NCI-H1048 (cell line): ENCODE data around the gene PIK3R1.

Experiments
- DNase-seq: peaks from one replicate; lab custom pipeline; 2025; lab: John Stamatoyannopoulos, UW

Gene PIK3R1

DNA sequence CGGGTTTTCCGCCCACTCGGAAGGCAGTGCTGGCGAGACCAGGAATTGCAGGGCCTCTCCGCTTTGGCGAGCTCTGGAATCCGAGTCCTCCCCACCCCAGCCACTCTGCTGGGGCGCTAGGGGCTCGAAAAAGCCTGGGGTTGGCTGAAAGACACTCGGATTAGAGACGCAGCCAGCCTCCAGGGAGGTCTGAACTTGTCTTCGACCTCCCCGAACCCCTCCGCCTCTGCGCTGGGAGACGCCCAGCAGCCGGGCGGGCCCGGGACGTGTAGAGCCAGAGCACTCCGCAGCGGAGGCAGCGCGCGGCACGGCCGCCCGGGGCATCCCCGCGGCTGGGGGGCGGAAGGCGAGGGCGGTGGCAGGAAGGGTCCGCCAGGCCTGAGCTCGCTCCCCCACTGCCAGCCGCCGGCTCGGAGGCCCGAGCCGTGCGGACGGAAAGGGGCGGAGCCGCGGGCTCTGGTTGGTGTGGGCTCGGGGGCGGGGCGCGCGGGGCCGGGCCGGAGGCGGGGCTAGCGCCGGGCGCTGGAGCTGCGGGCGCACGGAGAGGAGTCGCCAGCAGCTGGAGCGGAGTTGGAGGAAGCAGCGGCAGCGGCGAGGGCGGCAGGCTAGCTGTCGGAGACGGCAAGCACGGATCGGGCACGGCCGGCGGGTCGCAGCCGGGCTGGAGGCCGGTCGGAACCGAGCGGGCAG is at the start of gene PIK3R1:
Gene PIK3R1, plus strand, starts transcription at position 549 of the 690 bp plus-strand sequence. CDS start 10,920 bp downstream, outside the sequence.
- peak; percentile 92 for DNase-seq

DNA sequence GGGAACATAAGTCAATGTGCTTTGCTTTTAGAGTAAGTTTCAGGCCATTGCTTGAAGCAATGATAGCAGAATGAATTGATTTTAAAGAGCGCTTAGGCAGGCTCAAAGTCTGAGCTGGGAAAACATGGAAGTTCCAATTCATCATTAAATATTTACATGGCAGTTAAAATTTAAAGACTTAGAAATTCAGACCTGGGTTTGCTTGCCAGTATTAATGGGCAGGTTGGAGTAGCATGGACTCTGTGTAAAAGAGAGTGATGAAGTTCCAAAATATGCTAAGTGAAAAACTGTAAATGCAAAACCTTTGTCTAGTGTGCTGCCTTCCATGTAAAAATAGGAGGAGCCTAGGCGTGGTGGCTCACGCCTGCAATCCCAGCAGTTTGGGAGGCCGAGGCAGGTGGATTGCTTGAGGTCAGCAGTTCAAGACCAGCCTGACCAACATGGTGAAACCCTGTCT is 48.3 kb upstream of the PIK3R1 start:
- no peak for DNase-seq

DNA sequence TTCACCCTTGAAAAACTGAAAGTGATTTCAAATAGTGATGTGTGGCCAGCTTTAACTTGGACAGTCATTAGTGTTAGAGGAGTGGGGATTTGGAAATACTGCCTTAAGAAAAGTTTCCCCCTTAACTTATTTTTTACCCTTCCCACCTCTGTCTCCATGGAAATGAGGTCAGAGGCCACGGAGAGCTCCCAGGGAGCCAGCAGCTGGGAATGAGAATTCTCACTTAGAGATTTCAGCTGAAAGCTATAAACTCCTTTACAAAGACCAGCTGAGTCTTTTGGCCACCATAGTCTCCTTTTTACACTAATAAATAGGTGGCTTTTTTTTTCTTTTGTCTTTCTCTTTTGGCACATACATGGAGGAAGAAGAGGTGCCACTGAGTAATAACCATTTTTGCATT is 45.7 kb upstream of the PIK3R1 start:
- no peak for DNase-seq

DNA sequence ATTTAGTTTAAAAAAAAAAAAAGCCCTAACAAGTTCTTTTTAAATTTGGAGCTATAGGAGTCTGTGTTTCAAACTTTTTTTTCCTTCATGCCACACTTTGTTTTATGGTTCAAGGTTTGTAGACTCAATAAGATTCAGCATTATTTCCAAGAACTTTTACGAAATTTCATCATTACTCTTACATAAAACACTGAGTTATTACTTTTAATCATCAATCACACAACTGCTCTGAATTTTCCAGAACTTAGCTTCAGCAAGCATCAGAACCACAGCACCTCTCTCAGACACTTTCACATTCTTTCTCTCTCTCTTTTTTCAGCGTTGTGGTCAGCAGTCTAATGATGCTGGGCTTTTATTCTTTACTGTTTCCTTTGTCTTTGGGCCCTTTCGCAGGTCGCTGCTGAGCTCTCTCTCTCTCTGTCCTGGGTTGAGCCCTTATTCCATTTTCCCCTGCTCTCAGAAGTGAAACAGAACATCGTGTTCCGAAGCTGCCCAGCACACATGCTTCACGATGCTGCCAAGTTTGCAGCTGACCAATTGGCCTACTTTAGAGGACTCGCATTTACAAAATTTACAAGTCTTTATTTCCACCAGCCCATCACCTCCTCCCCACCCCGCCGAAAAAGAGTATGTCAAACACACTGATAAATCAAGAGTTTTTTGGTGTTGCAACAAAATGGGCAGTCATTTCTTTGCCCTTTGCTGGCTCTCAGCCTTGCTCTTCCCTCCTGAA is 44.6 kb upstream of the PIK3R1 start:
- no peak for DNase-seq

DNA sequence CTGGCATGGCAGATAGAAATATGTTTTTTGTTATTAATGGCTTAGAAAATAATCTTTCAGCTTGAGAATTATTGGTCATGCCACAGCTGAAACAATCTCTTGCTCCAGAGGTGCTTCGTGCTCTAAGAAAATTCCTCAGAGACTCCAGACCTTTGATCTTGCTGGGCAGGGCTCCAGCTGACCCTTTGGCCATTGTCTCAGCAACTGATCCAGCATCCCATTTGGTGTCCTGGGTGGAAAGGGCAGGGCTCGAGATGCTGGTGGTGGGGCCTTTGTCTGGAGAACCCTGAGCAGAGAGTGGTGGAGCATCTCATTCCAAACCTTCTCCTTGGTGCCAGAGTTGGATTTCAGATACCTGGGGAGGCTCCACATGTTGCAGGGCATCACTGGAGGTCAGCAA is 43.2 kb upstream of the PIK3R1 start:
- DNase-seq, result no peak

DNA sequence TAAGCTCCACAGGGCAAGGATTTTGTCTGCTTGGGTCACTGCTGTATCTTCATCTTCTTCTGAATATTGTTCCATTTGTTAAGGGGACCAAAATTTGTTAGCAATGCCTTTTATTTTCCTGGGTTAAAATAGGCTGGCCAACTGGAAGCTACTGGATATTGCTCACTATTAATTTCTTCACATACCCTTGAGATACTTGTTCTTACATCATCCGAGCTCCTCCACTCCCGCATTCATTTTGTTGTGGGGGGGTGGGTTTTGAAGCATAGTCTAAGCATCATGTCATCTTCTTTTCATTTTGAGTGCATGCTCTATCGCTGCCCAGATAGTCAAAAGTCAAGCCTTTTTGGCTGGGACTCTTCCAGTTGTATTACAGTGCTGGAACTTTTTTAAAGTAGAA is 42.5 kb upstream of the PIK3R1 start:
- DNase-seq, result no peak

DNA sequence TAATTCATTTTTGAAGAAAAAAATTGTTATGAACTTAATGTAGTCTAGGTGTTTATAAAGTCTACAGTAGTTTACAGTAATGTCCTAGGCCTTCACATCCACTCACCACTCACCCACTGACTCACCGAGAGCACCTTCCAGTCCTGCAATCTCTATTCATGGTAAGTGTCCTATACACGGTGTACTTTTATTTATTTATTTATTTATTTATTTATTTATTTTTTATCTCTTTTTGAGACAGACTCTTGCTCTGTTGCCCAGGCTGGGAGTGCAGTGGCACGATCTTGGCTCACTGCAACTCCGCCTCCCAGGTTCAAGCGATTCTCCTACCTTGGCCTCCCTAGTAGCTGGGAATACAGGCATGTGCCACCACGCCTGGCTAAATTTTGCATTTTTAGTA is 39.3 kb upstream of the PIK3R1 start:
- no peak for DNase-seq

DNA sequence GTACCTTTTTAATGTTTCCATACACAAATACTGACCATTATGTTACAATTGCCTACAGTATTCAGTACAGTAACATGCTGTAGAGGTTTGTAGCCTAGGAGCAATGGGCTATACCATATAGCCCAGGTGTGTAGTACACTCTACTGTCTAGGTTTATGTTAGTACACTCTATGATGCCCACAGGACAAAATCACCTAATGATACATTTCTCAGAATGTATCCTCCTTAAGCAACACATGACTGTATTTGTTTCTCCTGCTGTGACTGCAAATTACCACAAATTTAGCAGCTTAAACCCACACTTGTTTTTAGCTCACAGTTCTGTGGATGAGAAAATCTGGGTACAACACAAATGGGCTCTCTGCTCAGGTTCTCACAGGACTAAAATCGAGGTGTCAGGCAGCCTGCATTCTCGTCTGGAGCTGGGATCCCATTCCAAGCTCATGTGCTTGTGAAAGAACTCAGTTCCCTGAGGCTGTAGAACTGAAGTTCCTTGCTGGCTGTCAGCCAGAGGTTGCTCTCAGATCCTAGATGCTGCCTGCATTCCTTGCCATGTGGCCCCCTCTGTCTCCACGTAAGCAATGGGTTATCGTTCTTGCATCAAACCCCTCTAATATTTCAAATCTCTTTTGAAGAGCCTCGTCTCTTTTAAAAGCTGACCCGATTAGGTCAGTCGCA is 38.6 kb upstream of the PIK3R1 start:
- DNase-seq, result no peak

DNA sequence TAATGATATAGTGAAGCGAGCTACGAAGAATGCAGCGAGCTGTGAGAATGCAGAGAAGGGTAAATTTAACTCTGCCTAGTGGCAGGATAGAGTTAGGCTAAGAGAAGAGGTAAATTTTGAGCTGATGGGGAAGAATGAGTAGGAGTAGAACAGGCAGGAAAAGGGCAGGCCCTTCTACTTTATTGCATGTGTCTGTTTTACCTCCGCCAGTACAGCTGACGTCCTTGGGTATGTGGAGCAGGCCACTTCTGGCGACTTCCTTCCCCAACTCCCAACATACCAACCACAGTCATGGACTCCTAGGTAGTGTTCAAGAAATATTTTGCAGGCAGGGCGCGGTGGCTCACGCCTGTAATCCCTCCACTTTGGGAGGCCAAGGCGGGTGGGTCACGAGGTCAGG is 37.9 kb upstream of the PIK3R1 start:
- no peak for DNase-seq

DNA sequence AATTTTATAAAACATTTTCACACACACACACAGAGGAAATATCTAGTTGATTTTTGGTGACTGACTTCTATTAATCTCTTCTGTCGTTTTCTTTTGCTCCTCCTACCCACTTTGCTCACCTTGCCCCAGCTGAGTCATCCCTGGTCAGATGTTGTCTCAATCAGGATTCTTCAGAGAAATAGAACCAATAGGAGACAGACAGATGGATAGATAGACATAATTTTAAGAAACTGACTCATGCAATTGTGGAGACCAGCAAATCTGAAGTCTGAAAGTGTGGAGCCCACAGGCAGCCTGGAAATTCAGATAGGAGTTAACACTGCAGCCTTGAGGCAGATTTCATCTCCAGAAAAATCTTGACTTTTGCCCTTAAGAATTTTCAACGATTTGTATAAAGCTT is 37.0 kb upstream of the PIK3R1 start:
- DNase-seq, result no peak

DNA sequence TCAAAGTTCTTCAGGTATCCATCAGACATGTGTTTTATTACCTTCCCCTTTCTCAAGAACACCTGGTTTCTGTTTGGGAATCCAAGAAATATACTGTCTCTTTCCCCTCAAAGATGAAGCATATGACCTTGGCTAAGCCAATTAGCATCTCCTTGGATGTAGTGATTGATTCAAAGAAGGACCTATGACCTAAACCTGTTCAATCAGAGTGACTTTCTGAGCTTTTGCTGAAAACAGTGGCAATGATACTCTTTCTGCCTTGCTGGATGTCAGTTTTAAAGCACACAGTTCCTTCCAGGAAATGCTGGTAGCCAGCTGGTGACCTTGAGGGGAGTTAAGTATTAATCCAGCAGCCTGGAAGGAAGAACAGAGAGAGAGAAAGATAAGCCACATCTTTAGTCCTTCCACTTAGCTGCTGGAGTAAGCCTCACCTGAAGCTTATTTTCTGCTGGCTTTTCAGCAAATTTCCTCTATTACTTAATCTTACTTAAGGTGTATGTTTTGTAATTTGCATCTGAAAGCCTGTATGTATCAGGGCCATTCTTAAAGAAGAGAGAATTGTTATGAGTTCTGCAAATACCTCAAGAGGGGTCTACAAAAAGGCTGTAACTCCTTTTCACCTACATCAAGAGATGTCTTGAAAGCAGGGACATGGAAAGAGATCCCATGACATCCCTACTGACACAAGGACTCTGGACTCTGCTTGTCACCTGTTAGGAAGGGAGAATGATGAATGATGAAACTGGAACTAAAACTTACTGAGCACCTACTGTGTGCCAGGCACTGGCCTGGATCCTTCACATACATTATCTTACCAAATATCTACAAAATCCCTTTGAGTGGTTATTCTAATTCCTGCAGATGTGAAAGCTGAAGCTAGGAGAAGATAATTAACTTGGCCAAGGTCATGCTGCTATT is 35.2 kb upstream of the PIK3R1 start:
- no peak for DNase-seq

DNA sequence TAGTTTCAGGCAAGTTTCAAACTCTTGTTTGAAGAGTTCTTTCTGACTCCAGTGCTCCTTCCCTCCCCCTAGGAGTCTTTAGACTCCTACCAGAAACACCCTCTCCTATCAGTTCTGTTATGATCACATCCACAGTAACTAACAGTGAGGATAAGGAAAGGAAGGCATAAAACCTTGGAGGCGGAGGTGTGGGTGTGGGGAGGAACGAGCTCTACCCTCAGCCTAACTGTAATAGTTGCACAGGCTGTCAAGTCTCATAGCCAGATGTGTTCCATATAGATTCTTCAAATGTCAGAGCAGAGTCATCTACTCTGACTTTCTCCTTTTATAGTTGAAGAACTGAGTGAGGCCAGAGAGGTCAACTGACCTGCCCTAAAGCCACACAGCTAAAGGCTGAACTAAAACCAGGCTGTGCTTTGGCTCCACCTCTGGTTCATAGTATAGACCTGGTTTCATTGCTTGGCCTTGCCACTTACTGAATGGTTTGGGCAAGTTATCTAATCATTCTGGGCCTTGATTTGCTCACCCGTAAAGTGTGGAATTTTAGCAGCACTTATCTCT is 34.4 kb upstream of the PIK3R1 start:
- DNase-seq, result no peak

DNA sequence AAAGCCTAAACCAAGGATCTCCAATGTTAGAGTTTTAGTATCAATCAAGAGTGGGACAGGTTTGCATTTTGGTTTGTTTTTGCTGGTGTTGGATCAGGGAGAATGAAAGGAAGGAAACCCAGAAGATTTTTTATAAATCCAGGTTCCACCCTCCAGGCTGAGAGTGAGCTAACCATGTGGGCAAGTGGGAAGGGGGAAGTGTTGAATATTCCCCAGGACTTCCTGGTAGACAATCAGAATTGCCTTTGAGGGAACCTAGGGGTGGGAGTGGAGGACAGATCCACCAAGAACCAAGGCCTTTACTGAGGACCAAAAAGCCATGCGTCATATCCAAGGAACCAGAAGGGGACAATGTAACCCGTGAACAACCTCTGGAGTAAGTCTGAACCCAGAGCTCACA is 33.5 kb upstream of the PIK3R1 start:
- DNase-seq, result no peak

DNA sequence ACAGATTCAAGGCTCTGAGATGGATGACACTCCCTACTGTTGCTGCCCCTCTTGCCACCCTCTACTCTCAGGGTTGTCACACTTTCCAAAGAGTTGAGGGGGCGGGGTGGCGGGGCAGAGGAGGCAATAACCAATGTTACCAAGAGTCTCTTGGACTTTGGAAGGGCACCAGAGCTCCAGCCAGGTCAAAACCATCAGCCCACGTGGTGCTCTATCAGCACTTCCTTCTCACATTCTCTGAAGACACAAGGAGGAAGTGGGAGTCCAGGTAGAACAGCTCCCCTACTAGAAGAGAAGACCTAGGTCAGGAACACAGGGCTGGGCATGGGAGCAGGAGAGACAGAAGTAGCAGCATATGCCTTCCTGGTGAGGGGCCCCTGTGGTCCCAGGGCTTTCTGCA is 33.0 kb upstream of the PIK3R1 start:
- no peak for DNase-seq

DNA sequence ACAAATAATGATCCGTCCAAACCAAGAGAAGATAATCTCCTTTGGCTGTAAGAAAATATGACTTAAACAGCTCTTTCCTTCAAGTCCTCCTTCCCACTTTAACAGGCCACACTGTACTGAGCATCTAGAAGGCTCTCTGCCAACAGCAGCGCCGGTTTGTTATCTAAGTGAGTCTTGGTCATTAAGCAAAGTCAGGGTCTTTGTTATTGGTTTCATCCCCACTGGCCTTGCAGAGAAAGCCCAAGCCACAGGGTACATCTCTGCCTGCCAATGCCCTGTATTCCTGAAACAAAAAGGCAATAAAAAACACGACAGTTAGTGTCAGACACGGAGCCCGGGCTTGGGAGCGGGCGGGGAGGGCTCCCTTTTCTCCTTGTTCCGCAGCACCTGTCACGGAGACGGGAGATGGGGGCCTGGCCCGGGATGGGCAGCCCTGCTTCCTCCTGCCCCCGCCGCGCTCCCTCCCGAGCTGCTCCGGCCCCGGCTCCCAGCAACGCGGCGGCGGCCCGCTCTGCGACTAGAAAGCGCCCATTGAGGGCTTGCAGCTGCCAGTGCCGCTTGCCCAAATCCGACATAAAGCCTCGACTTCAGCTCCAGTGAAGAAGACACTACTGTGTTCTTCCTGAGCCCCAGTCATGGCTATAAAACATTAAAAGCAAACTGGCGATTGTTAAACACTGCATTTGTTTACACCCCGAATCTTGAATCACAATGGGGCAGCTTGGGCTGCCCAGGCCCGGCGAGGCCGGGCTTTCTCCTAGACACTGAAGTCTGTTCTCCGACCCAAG is 28.1 kb upstream of the PIK3R1 start:
- DNase-seq, result no peak

DNA sequence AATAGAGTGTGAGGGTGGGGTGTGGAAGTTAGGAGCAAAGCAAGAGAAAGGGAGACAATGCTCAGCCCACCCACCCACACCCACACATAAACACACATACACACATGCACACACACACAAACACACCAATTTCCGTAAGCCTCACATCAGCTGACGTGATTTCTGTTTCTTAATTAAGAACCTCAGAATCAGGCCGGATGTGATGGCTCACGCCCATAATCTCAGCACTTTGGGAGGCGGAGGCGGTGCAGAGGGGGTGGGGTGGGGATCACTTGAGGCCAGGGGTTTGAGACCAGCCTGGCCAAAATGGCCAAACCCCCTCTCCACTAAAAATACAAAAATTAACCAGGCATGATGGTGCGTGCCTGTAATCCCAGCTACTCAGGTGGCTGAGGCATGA is 26.4 kb upstream of the PIK3R1 start:
- DNase-seq, result no peak

DNA sequence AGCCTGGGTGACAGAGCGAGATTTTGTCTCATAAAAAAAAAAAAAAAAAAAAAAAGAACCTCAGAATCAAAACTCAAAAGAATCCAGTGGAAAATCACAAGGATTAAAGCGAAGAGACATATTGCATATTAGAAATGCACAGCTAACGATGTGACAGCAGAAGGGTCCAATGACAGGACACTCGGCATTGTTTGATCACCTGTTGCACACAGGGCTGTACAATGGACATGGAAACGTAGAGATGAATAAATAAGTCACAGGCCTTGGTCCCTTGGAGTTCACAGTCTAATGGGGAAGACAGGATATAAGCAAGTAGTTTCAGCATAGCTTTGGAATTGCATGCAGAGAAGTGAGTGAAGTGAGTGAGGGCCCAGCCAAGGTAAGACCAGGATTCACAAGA is 25.9 kb upstream of the PIK3R1 start:
- no peak for DNase-seq

DNA sequence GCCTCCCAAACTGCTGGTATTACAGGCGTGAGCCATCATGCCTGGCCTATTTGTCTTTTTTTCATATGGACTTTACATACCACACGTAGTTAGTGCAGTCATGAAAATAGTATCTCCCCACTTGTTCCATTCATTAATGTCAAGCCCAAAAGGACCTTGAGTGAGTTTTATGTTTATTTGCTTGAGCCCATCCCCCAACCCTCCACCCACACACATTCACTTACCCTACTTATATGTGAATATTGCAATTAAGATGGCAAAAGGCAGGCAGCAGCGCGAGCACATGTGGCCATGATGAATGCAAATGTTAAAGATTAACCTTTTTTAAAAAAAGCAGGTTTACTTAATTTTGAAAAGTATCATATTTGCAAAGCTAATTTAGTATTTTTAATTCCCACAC is 24.9 kb upstream of the PIK3R1 start:
- no peak for DNase-seq

DNA sequence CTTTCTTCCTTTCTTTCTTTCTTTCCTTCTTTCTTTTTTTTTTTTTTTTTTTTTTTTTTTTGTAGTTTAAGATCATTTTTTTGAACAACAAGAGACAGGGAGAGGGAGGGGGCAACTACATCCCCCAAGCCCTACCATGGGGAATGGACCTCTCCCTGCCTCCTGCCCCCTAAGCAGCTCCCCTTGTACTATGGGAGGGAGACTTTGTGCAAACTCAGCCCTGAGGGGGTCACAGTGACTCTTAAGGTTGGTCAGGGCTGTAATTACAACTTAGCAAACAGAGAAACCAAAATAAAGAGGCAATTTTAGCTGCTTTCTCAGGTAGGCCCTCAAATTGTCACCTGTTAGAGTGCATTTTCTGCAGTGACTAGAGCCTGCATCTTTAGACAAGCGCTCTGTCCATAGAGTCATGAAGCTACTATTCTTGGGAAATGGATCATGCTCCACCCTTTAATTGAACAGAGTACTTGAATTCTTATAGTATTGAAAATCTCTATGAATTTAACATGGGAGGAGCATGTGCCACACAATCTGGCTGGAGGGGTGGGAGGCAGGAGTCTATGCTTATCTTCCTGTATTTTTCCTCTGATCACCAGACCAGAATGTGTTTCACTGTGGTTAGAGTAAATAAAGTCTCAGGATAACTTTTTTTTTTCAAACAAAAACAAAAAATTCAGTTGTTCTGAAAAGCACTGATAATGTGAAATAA is 24.3 kb upstream of the PIK3R1 start:
- DNase-seq, result no peak

DNA sequence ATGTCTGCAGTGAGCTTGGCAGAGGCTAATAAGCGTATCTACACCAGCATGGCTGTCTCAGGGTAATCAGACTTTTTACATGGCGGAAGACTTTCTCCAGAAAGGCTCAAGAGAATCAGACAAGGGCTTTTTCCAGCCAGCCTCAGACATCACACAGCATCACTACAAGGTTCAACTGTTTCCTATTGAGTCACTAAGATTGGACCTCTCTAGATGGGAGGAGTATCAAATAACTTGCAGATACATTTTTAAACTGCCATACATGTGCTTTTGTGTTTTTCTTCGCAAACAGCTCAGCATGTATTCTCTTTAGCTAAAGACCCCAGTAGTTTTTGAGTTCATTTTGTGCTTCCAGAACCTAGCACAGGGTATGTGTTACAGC is 22.9 kb upstream of the PIK3R1 start:
- DNase-seq, result no peak
